Right forelimb (tissue), 1 donor: ENCODE data around the gene GFY.

Experiments
- DNase-seq: peaks from one replicate; pipeline ENCODE4 v3.0.0-alpha.2; 2018

GFY gene

GRCh38 chr19:49425178-49425577, at the start of gene GFY:
Gene GFY (plus strand): TSS chr19:49425388. CDS start chr19:49426431, 1,043 bp downstream.
- DNase-seq: no peak

GRCh38 chr19:49378512-49378911, 46.7 kb upstream of the GFY start:
- DNase-seq: no peak

DNA sequence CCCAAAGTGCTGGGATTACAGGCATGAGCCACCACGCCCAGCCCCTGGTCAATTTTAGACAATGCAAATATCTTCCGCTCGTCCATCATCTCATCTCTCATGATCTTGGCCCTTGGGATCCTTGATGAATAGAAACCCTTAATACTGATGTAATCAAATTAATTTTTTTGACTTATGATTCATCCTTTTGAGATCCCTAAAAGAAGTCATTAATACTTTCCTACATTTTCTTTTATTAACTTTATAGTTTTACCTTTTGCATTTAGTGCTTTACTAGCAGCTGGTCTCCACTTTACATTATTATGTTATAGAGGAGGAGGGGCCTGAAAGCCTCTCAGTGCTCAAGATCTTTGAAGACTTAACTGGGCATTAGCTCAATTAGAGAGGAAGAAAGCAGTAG, 44.8 kb upstream of the GFY start:
- DNase-seq: no peak

DNA sequence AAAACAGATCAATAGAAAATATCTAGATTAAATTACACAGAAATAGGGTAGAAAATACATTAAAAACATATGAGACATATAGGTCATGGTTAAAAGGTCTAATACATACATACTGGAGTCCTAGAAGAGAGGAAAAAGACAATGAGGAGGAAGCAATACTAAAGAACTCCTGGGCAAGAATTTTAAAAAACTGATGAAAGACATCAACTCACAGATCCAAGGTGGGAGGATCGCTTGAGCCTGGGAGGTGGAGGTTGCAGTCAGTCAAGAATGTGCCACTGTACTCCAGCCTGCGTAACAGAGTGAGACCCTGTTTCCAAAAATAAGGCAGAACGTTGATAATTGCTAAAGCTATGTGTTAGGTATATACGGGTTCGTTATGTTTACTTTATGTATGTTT, 42.5 kb upstream of the GFY start:
- no peak for DNase-seq

DNA sequence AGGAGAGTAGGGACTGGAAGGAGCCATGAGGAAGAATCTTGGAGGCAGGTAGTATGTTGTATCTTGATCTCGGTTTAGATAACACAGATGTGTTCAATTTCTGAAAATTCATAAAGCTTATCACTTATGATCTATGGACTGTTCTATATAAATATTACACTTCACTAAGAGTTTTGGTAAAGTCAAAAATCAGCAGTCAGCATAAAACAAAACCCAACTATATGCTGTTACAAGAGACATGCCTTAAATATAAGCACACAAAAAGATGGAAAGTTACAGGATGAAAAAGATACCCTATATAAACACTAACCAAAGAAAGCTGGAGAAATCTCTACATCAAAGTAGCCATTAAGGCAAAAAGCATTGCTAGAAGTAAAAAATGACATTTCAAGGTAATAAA, 41.6 kb upstream of the GFY start:
- DNase-seq: no peak

DNA sequence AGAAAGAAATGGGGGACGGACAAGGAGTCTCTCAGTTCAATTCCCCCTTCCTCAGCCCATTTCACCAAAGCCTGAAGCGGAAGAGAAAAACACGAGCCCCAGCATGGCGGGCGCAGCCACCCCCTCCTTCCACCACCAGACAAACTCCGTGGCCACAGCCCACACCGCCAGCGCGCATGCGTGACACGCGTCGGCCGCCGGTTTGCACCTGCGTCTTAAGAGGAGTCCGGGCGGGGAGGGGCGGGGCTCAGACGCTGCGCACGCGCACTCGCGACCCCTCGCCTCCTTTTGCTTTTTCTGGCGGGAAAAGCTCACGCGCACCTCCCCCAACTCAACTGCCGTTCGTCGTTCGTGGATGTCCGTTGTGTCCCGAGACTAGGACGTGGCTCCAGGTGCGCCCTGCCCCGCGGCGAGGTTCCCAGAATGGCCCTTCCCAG, 37.2 kb upstream of the GFY start, which contains the start of gene KASH5:
KASH5 (plus strand) TSS at position 314 of the 437 bp plus-strand sequence. CDS start 2,635 bp downstream, outside the sequence.
- DNase-seq: peak; percentile 70

DNA sequence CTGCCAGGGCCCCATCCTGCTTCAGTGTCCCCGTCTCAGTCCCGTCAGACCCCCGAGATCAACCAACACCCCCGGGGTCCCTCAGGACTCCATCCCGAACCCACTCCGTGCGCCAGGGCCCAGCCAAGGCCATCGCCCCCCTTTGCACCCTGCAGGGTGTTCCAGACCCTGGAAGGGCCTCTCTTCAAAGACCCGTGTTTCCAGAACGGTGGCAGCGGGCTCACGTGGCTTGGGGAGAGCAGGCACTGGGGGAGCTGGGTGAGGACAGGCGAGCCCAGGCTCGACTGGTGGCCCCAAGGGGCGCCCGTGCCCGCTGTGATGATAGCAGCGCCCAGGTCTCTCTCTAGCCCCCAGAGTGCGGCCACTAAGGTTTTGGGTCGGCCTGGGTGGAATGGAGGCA, 35.8 kb upstream of the GFY start:
- no peak for DNase-seq

DNA sequence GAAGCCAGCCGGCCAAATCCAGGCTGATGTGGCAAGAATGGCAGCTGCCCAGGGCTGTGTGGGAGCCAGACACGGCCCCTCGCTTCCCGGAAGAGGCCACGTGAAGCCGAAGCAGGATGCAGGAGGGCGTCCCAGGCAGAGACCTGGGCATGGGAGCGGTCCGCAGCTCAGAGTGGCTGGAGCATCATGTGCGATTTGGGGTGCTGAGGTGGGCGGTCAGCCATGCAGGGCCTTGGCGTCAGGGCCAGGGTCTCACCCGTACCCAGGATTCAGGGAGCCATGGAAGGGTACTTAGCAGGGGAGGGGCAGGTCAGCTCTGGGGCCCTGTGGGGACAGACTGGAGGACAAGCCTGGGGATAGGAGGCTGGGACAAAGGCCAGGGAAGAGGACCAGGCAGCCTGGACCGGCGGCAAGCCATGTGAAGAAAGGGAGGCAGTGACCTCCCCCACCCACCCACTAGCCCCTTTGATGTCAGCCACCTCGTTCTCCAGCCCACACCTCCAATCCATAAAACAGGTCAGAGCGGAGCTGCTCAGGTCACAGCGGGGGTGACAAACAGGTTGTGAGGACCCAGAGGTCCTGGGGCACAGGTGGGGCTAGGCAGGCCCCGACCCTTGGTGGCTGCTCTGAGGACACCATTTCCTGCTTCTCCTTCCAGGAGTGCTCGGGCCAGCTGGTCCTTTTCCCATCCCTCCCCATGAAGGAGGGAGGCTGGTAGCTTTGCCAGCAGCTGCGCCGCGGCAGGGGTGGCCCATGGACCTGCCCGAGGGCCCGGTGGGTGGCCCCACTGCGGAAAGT, 34.9 kb upstream of the GFY start:
- no peak for DNase-seq

- no peak for DNase-seq
Observed at GRCh38 chr19:49390929-49391359, 34.2 kb upstream of the GFY start.

- peak; percentile 81 for DNase-seq
Observed at GRCh38 chr19:49391581-49392399, 33.4 kb upstream of the GFY start.

GRCh38 chr19:49393881-49394280, 31.3 kb upstream of the GFY start:
- no peak for DNase-seq

GRCh38 chr19:49395581-49396407, 29.4 kb upstream of the GFY start:
- no peak for DNase-seq

DNA sequence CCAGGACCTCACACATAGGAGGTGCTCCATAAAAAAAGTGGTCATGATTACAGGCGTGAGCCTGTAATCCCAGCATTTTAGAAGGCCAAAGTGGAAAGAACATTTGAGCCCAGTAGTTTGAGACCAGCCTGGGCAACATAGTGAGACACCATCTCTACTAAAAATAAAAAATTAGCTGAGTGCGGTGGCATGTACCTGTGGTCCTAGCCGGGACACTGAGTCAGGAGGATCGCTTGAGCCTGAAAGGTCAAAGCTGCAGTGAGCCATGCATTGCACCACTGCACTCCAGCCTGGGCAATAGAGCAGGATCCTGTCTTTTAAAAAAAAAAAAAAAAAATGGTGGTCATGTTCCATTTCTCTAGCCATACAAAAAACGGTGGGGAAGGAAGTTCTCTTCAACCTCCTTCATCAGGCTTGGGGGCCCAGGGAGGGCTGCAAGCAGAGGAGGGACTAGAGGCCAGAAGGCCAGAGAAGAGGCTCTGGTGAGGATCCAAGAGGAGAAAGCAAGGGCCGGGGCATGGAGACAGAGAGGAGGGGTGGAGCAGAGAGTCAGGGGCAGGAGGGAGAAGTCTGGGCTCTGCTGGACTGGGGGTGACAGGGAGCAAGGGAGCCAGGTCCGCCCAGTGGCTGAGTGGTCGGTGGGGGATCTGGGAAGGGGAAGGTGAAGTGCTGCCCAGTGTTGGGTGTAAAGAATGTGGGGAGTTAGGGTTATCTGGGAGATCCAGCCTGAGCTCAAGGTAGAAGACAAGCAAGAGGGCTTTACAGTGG, 28.3 kb upstream of the GFY start:
- no peak for DNase-seq

GRCh38 chr19:49398001-49398615, 27.1 kb upstream of the GFY start:
- no peak for DNase-seq

DNA sequence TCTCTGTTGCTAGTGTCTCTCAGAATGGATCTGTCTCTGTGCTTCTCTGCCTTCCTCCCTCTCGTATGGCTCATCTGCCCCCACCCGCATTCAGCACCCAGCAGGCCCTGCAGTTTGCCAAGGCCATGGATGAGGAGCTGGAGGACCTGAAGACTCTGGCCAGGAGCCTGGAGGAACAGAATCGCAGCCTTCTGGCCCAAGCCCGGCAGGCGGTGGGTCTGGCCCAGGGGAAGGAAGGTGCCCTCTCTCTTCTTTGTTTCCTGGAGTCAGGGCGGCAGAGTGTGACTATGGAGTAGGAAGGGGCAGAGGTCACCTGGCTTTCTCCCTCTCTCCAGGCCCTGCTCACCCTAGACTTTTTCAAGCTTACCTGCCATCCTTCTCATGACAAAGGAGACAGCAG, 26.3 kb upstream of the GFY start:
- no peak for DNase-seq

- DNase-seq: no peak
Observed at GRCh38 chr19:49400029-49400428, 25.2 kb upstream of the GFY start.

DNA sequence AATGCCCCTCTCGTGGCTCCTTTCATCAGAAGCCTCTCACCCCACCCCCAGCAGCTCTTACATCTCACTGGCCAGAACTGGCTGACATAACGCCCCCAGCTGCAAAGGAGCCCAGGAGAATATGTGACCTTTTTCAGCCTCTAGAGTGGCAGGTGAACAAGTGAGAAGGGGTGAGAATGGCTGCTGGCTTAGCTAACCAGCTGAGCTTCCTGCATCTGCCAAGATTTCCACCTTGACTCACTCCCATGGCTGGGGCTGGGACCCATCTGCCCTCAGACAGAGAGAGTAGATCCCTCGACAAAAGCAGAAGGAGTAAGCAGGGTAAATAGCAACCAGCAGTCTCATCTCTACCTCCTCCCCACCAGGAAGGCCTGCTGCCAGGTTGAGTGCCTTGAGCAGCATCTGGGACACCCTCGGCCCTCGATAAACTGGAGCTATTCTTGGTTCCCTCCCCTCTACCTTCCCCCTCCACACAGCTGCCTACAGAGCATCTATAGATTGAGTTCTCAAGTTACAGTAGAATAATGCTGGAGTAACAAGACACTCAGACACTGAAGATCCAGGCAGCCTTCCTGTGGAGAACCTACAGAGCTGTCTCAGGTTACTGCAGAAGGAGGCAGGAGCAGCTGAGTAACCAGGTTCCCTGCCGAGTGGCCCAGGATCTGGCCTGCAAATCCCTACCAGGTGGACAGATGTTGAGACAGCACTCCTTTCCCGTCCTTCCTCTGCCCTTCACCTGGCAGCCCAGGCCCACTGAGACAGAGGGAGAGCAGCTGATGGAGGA, 21.6 kb upstream of the GFY start:
- no peak for DNase-seq

GRCh38 chr19:49407079-49407478, 18.1 kb upstream of the GFY start:
- DNase-seq: no peak

DNA sequence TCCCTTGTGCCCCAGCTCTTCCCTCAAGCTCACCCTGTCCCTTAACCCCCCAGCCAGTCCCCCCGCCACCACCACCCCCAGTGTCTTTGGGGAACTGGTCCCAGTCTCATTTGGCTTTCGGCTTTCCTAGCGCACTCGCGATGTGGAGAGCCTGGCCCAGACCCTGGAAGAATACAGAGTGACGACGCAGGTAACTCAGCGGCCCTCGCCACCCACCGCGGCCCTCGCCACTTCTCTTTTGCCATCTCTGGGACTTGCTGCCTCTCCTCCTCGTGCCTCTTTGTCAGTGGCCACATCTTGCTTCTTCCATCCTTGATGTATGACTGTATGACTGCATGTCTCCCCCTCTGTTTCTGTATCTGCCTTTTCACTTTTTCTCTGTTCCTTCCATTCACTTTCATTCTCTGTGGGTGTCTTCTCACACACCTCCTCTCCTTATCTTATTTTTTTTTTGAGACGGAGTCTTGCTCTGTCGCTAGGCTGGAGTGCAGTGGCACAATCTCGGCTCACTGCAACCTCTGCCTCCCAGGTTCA, 17.6 kb upstream of the GFY start:
- no peak for DNase-seq

DNA sequence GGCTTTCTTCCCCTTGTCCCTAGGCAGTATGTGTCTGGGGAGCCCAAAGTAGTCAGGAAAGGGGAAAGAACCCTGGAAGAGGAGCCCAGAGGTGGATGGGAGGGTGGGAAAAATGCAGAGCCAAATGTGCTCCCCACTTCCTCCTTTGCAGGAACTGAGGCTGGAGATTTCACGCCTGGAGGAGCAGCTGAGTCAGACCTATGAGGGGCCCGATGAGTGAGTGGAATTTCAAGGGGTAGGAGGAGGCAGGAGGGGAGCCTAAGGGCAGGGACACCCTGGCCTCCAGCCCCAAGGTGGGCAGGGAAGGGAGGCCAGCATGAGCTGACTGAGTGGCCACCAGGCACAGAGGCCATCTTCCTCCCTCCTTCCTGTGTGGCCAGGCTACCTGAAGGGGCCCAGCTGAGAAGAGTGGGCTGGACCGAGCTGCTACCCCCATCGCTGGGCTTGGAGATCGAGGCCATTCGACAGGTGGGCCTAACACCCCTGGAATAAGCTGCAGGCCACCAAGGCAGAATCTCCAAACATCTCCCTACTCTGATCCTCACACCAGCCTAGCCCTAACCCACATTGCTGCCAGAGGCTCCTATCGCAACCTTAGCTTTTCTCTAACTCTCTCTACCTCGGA, 16.3 kb upstream of the GFY start:
- DNase-seq: no peak
